ENCODE measurements around the gene PCDHGB5.

PCDHGB5 gene

DNA sequence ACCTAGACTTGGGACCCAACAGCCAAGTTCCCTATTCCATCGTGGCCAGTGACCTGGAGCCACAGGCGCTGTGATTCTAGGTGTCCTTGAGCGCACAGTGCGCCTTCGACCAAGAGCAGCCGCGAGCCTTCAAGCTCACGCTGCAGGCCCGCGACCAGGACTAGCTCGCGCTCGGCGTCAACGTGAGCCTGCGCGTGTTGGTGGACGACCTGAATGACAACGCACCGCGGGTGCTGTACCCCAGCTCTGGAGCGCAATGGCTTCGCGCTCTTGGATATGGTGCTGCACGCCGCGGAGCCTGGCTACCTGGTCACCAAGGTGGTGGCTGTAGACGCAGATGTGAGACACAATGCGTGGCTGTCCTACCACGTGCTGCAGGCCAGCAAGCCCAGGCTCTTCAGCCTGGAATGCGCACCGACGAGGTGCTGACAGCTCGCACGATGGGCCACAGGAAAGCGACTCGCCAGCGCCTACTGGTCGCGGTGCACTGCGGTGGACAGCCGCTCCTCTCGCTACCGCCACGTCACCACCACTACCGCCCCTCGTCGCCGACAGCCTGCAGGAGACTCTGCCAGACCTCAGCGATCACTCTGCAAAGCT is 43.9 kb downstream of the PCDHGB5 start:
- no peaks in the 10 kb centered on the region for H3K36me3 ChIP-seq (ENCODE audit: insufficient read depth, insufficient read length, low read length)
- H3K9ac ChIP-seq (ENCODE audit: insufficient read length, low read depth) = no peak overlapping the region
- TF ChIP-seq ZNF274 (IDR thresholded peaks at IDR 0.05; ENCODE audit: low read depth, low read length) (no peak), SUZ12 (IDR thresholded peaks at IDR 0.05; ENCODE audit: extremely low read depth, insufficient read depth, insufficient read length) (no peak), YY1 (IDR thresholded peaks at IDR 0.05; ENCODE audit: insufficient read depth, insufficient read length) (no peak)
- H3K4me3 ChIP-seq (ENCODE audit: insufficient read length, low read depth) = no peak overlapping the region
- H3K27me3 ChIP-seq (ENCODE audit: insufficient read depth, insufficient read length) = no peaks in the 10 kb centered on the region
- H3K9me3 ChIP-seq (ENCODE audit: insufficient read depth, low read length) = peaks cover 6% of the 10 kb centered on the region
- DNase-seq (ENCODE audit: low read depth, low spot score) = no peak
- H3K4me1 ChIP-seq (ENCODE audit: insufficient read depth, insufficient read length) = no peaks in the 10 kb centered on the region
